Measurements from ENCODE around the gene AGO3.

DNA sequence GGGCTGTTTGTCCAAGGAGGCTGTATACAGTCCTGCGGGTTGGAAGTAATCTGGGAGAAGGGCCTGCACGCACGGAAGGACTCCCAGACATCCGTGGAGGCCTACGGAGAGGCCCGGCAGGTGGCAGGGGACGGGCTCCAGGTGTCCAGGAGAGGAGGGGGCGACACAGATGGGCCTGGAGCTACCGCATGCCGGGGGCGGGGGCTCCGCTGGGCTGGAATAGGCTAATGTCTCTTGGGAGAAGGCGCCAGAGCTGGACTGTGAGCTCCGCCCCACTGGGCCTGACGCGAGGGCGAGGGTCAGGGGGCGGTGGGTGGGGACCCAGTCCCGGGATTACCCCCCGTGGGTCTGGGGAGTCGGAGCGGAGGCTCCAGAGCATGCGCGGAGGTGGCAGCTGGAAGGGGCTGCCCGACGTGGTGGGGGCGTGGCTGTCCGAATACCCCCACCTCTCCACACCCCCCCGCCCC lies 47.2 kb upstream of the AGO3 start:
- TF ChIP-seq, protein P1, sequence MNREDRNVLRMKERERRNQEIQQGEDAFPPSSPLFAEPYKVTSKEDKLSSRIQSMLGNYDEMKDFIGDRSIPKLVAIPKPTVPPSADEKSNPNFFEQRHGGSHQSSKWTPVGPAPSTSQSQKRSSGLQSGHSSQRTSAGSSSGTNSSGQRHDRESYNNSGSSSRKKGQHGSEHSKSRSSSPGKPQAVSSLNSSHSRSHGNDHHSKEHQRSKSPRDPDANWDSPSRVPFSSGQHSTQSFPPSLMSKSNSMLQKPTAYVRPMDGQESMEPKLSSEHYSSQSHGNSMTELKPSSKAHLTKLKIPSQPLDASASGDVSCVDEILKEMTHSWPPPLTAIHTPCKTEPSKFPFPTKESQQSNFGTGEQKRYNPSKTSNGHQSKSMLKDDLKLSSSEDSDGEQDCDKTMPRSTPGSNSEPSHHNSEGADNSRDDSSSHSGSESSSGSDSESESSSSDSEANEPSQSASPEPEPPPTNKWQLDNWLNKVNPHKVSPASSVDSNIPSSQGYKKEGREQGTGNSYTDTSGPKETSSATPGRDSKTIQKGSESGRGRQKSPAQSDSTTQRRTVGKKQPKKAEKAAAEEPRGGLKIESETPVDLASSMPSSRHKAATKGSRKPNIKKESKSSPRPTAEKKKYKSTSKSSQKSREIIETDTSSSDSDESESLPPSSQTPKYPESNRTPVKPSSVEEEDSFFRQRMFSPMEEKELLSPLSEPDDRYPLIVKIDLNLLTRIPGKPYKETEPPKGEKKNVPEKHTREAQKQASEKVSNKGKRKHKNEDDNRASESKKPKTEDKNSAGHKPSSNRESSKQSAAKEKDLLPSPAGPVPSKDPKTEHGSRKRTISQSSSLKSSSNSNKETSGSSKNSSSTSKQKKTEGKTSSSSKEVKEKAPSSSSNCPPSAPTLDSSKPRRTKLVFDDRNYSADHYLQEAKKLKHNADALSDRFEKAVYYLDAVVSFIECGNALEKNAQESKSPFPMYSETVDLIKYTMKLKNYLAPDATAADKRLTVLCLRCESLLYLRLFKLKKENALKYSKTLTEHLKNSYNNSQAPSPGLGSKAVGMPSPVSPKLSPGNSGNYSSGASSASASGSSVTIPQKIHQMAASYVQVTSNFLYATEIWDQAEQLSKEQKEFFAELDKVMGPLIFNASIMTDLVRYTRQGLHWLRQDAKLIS (CRISPR knock-in tag; IDR thresholded peaks at IDR 0.05) = no peak
- TF ChIP-seq JUN (CRISPR knock-in tag; IDR thresholded peaks at IDR 0.05) (no peak), EZH2 (conservative IDR thresholded peaks at IDR 0.05; ENCODE audit: low read depth, low read length) (no peak), ZNF331 (CRISPR knock-in tag; IDR thresholded peaks at IDR 0.05) (no peak), FOXA3 (CRISPR knock-in tag; IDR thresholded peaks at IDR 0.05) (no peak), CCAR2 (optimal IDR thresholded peaks at IDR 0.05; ENCODE audit: low read depth, low read length) (no peak), TAF1 (CRISPR knock-in tag; IDR thresholded peaks at IDR 0.05) (no peak; the same call in 1 of the 2 replicates), RAD21 (CRISPR knock-in tag; IDR thresholded peaks at IDR 0.05) (no peak), ZBTB7B (CRISPR knock-in tag; IDR thresholded peaks at IDR 0.05) (no peak), FOXK1 (CRISPR knock-in tag; IDR thresholded peaks at IDR 0.05; ENCODE audit: borderline replicate concordance, low read depth) (no peak)
- TF ChIP-seq, protein P2, sequence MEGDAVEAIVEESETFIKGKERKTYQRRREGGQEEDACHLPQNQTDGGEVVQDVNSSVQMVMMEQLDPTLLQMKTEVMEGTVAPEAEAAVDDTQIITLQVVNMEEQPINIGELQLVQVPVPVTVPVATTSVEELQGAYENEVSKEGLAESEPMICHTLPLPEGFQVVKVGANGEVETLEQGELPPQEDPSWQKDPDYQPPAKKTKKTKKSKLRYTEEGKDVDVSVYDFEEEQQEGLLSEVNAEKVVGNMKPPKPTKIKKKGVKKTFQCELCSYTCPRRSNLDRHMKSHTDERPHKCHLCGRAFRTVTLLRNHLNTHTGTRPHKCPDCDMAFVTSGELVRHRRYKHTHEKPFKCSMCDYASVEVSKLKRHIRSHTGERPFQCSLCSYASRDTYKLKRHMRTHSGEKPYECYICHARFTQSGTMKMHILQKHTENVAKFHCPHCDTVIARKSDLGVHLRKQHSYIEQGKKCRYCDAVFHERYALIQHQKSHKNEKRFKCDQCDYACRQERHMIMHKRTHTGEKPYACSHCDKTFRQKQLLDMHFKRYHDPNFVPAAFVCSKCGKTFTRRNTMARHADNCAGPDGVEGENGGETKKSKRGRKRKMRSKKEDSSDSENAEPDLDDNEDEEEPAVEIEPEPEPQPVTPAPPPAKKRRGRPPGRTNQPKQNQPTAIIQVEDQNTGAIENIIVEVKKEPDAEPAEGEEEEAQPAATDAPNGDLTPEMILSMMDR (CRISPR knock-in tag; IDR thresholded peaks at IDR 0.05) = no peak
- TF ChIP-seq, protein P3, sequence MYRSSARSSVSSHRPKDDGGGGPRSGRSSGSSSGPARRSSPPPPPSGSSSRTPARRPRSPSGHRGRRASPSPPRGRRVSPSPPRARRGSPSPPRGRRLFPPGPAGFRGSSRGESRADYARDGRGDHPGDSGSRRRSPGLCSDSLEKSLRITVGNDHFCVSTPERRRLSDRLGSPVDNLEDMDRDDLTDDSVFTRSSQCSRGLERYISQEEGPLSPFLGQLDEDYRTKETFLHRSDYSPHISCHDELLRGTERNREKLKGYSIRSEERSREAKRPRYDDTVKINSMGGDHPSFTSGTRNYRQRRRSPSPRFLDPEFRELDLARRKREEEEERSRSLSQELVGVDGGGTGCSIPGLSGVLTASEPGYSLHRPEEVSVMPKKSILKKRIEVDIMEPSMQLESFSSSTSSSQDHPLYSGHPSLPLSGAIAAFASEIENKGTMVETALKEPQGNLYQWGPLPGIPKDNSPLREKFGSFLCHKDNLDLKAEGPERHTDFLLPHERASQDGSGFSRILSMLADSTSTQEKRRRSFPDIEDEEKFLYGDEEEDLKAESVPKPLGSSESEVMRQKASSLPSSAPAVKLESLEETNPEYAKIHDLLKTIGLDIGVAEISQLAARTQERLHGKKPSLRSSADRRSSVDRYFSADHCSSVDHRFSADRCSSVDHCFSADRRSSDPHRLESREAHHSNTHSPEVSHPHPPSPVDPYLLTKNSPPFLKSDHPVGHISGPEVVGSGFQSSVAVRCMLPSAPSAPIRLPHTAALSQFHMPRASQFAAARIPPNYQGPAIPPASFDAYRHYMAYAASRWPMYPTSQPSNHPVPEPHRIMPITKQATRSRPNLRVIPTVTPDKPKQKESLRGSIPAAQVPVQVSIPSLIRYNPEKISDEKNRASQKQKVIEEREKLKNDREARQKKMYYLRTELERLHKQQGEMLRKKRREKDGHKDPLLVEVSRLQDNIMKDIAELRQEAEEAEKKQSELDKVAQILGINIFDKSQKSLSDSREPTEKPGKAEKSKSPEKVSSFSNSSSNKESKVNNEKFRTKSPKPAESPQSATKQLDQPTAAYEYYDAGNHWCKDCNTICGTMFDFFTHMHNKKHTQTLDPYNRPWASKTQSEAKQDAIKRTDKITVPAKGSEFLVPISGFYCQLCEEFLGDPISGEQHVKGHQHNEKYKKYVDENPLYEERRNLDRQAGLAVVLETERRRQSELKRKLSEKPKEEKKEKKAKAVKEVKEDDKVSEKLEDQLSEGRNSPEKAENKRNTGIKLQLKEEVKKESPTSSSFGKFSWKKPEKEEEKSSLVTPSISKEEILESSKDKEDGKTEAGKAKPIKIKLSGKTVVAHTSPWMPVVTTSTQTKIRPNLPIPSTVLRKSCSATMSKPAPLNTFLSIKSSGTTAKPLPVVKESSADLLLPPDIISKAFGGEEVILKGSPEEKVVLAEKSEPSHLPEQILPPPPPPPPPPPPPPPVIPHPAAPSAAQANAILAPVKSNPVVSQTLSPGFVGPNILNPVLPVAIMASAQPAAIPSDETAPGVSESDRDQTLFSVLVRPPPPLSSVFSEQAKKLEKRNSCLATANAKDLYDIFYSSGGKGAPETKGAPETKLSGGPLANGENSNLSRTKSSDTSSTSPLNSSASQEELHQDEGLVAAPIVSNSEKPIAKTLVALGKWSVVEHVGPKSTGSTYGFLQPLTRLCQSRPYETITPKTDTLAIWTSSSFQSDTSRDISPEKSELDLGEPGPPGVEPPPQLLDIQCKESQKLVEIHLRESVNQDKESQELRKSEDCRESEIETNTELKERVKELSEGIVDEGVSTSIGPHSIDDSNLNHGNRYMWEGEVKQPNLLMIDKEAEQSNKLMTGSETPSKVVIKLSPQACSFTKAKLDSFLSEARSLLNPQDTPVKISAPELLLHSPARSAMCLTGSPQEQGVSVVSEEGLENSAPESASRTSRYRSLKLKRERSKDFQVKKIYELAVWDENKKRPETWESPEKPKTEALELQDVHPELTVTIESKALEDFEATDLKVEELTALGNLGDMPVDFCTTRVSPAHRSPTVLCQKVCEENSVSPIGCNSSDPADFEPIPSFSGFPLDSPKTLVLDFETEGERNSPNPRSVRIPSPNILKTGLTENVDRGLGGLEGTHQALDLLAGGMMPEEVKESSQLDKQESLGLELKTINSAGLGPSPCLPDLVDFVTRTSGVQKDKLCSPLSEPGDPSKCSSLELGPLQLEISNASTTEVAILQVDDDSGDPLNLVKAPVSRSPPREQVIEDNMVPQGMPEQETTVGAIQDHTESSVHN (CRISPR knock-in tag; IDR thresholded peaks at IDR 0.05) = no peak
- TF ChIP-seq, protein P4, sequence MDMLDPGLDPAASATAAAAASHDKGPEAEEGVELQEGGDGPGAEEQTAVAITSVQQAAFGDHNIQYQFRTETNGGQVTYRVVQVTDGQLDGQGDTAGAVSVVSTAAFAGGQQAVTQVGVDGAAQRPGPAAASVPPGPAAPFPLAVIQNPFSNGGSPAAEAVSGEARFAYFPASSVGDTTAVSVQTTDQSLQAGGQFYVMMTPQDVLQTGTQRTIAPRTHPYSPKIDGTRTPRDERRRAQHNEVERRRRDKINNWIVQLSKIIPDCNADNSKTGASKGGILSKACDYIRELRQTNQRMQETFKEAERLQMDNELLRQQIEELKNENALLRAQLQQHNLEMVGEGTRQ (IDR thresholded peaks at IDR 0.05; ENCODE audit: low read depth, low read length) = no peak
- TF ChIP-seq, protein P4 (CRISPR knock-in tag; IDR thresholded peaks at IDR 0.05; ENCODE audit: borderline replicate concordance) = no peak
- TF ChIP-seq, protein P5, sequence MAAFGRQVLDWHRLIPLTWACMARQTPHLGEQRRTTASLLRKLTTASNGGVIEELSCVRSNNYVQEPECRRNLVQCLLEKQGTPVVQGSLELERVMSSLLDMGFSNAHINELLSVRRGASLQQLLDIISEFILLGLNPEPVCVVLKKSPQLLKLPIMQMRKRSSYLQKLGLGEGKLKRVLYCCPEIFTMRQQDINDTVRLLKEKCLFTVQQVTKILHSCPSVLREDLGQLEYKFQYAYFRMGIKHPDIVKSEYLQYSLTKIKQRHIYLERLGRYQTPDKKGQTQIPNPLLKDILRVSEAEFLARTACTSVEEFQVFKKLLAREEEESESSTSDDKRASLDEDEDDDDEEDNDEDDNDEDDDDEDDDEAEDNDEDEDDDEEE (CRISPR knock-in tag; IDR thresholded peaks at IDR 0.05) = no peak
